ENCODE measurements around the gene TNFRSF8. TPM values are rescaled to one million over a fixed set of nuclear protein-coding genes. Genes with fewer than 3 reads are reported as not detected.
A peak's percentile ranks its signal among the peaks of the same experiment; 100 is the strongest.

Gene TNFRSF8
- total RNA-seq, 2 donors from 2014 or later = 0.20 to 0.34 TPM

GRCh38 chr1:12151465-12151864 lies 88.4 kb downstream of the TNFRSF8 start:
- no peaks in the 10 kb centered on the region for H3K9me3 ChIP-seq (ENCODE audit: control insufficient read depth, low read length, poor library complexity, severe bottlenecking)
- Mint-ChIP-seq H3K27me3 (no peaks in the 10 kb centered on the region), H3K36me3 (ENCODE audit: low read depth) (peaks cover 3% of the 10 kb centered on the region), H3K27ac (peak overlapping the region; percentile 92), H3K4me1 (peaks cover 70% of the 10 kb centered on the region), H3K4me3 (peak overlapping the region; percentile 75)
- DNase-seq (no peak), ATAC-seq (no peak)

- Mint-ChIP-seq H3K36me3 (ENCODE audit: low read depth) (peaks cover 3% of the 10 kb centered on the region), H3K4me1 (peaks cover 66% of the 10 kb centered on the region), H3K4me3 (peak overlapping the region; percentile 75), H3K27ac (peak overlapping the region; percentile 92), H3K27me3 (no peaks in the 10 kb centered on the region)
- H3K9me3 ChIP-seq (ENCODE audit: control insufficient read depth, low read length, poor library complexity, severe bottlenecking) = no peaks in the 10 kb centered on the region
- DNase-seq = no peak
- peak; percentile 38 for ATAC-seq
These were observed 89.2 kb downstream of the TNFRSF8 start for GRCh38 chr1:12152113-12152891.

GRCh38 chr1:12153181-12153785 lies 90.2 kb downstream of the TNFRSF8 start:
- Mint-ChIP-seq H3K27me3 (no peaks in the 10 kb centered on the region), H3K36me3 (ENCODE audit: low read depth) (peaks cover 3% of the 10 kb centered on the region), H3K4me1 (peaks cover 70% of the 10 kb centered on the region), H3K4me3 (peak overlapping the region; percentile 67), H3K27ac (peak overlapping the region; percentile 92)
- DNase-seq (peak in 1 of 3 donors; percentile 34), ATAC-seq (peak; percentile 44)
- no peaks in the 10 kb centered on the region for H3K9me3 ChIP-seq (ENCODE audit: control insufficient read depth, low read length, poor library complexity, severe bottlenecking)

GRCh38 chr1:12155328-12155727 lies 92.2 kb downstream of the TNFRSF8 start:
- Mint-ChIP-seq H3K4me1 (peaks cover 66% of the 10 kb centered on the region), H3K4me3 (peak overlapping the region; percentile 47), H3K27ac (peak overlapping the region; percentile 98), H3K27me3 (no peaks in the 10 kb centered on the region), H3K36me3 (ENCODE audit: low read depth) (peaks cover 3% of the 10 kb centered on the region)
- H3K9me3 ChIP-seq (ENCODE audit: control insufficient read depth, low read length, poor library complexity, severe bottlenecking) = no peaks in the 10 kb centered on the region
- DNase-seq = no peak
- ATAC-seq = no peak

- Mint-ChIP-seq H3K4me3 (peak overlapping the region; percentile 89), H3K27ac (peak overlapping the region; percentile 98), H3K4me1 (peaks cover 68% of the 10 kb centered on the region), H3K27me3 (no peaks in the 10 kb centered on the region), H3K36me3 (ENCODE audit: low read depth) (peaks cover 3% of the 10 kb centered on the region)
- ATAC-seq (peak; percentile 60), DNase-seq (no peak)
- H3K9me3 ChIP-seq (ENCODE audit: control insufficient read depth, low read length, poor library complexity, severe bottlenecking) = no peaks in the 10 kb centered on the region
These were observed 94.5 kb downstream of the TNFRSF8 start for GRCh38 chr1:12157366-12158231.

- Mint-ChIP-seq H3K27ac (peak overlapping the region; percentile 98), H3K27me3 (no peaks in the 10 kb centered on the region), H3K4me3 (peak overlapping the region; percentile 89), H3K36me3 (ENCODE audit: low read depth) (peaks cover 3% of the 10 kb centered on the region), H3K4me1 (peaks cover 67% of the 10 kb centered on the region)
- no peaks in the 10 kb centered on the region for H3K9me3 ChIP-seq (ENCODE audit: control insufficient read depth, low read length, poor library complexity, severe bottlenecking)
- ATAC-seq (no peak), DNase-seq (no peak)
These were observed 95.4 kb downstream of the TNFRSF8 start for GRCh38 chr1:12158357-12159092.

- no peaks in the 10 kb centered on the region for H3K9me3 ChIP-seq (ENCODE audit: control insufficient read depth, low read length, poor library complexity, severe bottlenecking)
- peak; percentile 38 for ATAC-seq
- Mint-ChIP-seq H3K4me3 (peak overlapping the region; percentile 62), H3K36me3 (ENCODE audit: low read depth) (peaks cover 3% of the 10 kb centered on the region), H3K27me3 (no peaks in the 10 kb centered on the region), H3K4me1 (peaks cover 73% of the 10 kb centered on the region), H3K27ac (peak overlapping the region; percentile 2)
- DNase-seq = peak in 1 of 3 donors; percentile 48
These were observed 96.7 kb downstream of the TNFRSF8 start for GRCh38 chr1:12159816-12160215.

- Mint-ChIP-seq H3K4me3 (peak overlapping the region; percentile 79), H3K27ac (peak overlapping the region; percentile 95), H3K27me3 (no peaks in the 10 kb centered on the region), H3K36me3 (ENCODE audit: low read depth) (no peaks in the 10 kb centered on the region), H3K4me1 (peaks cover 63% of the 10 kb centered on the region)
- DNase-seq (no peak), ATAC-seq (no peak)
- H3K9me3 ChIP-seq (ENCODE audit: control insufficient read depth, low read length, poor library complexity, severe bottlenecking) = no peaks in the 10 kb centered on the region
These were observed 98.2 kb downstream of the TNFRSF8 start for GRCh38 chr1:12161324-12161661.

GRCh38 chr1:12161662-12162458 lies 98.8 kb downstream of the TNFRSF8 start:
- no peaks in the 10 kb centered on the region for H3K36me3 Mint-ChIP-seq (ENCODE audit: low read depth)
- ATAC-seq (peak; percentile 85), DNase-seq (peak; percentile 50 to 69 (median 52))
- H3K27me3 Mint-ChIP-seq = no peaks in the 10 kb centered on the region
- peak overlapping the region; percentile 79 for H3K4me3 Mint-ChIP-seq
- H3K27ac Mint-ChIP-seq = peak overlapping the region; percentile 95
- no peaks in the 10 kb centered on the region for H3K9me3 ChIP-seq (ENCODE audit: control insufficient read depth, low read length, poor library complexity, severe bottlenecking)
- peaks cover 66% of the 10 kb centered on the region for H3K4me1 Mint-ChIP-seq

- Mint-ChIP-seq H3K4me3 (peak overlapping the region; percentile 79), H3K4me1 (peaks cover 61% of the 10 kb centered on the region), H3K27ac (peak overlapping the region; percentile 95), H3K36me3 (ENCODE audit: low read depth) (peaks cover 2% of the 10 kb centered on the region), H3K27me3 (no peaks in the 10 kb centered on the region)
- ATAC-seq = no peak
- DNase-seq = no peak
- no peaks in the 10 kb centered on the region for H3K9me3 ChIP-seq (ENCODE audit: control insufficient read depth, low read length, poor library complexity, severe bottlenecking)
These were observed 99.5 kb downstream of the TNFRSF8 start for GRCh38 chr1:12162459-12163137.

GRCh38 chr1:12163210-12163609 lies 100.1 kb downstream of the TNFRSF8 start:
- Mint-ChIP-seq H3K4me1 (peaks cover 61% of the 10 kb centered on the region), H3K4me3 (peak overlapping the region; percentile 66), H3K36me3 (ENCODE audit: low read depth) (peaks cover 4% of the 10 kb centered on the region), H3K27me3 (no peaks in the 10 kb centered on the region), H3K27ac (peak overlapping the region; percentile 95)
- H3K9me3 ChIP-seq (ENCODE audit: control insufficient read depth, low read length, poor library complexity, severe bottlenecking) = no peaks in the 10 kb centered on the region
- ATAC-seq (no peak), DNase-seq (no peak)

GRCh38 chr1:12164210-12164609 lies 101.1 kb downstream of the TNFRSF8 start:
- ATAC-seq (no peak), DNase-seq (no peak)
- H3K4me3 Mint-ChIP-seq = no peak overlapping the region
- H3K36me3 Mint-ChIP-seq (ENCODE audit: low read depth) = peaks cover 9% of the 10 kb centered on the region
- H3K4me1 Mint-ChIP-seq = peaks cover 61% of the 10 kb centered on the region
- H3K9me3 ChIP-seq (ENCODE audit: control insufficient read depth, low read length, poor library complexity, severe bottlenecking) = no peaks in the 10 kb centered on the region
- H3K27me3 Mint-ChIP-seq = no peaks in the 10 kb centered on the region
- peak overlapping the region; percentile 95 for H3K27ac Mint-ChIP-seq

Measured in T-helper 17 cell (primary cell).